Dendritic cell treated with granulocyte-macrophage colony-stimulating factor and Interleukin-4, amounts not matched to agents 40 ng/mL and 50 ng/mL, for 4 days (primary cell): ENCODE measurements around the gene SMC4.

Source experiments
- H3K27ac Mint-ChIP-seq: one replicate; pipeline ENCODE4 v1.8.0; 2022; ENCODE audit warnings: mild to moderate bottlenecking, mixed read lengths
- H3K27me3 Mint-ChIP-seq: one replicate; pipeline ENCODE4 v1.8.0; 2022; ENCODE audit warnings: mild to moderate bottlenecking, mixed read lengths
- H3K36me3 Mint-ChIP-seq: one replicate; pipeline ENCODE4 v1.8.0; 2022; ENCODE audit warnings: low read depth, mixed read lengths
- H3K4me1 Mint-ChIP-seq: one replicate; pipeline ENCODE4 v1.8.0; 2022; ENCODE audit warnings: low read depth, mixed read lengths
- H3K4me3 Mint-ChIP-seq: one replicate; pipeline ENCODE4 v1.8.0; 2022; ENCODE audit warnings: mild to moderate bottlenecking, moderate library complexity, mixed read lengths
- H3K9me3 Mint-ChIP-seq: one replicate; pipeline ENCODE4 v1.8.0; 2022; ENCODE audit warnings: mixed read lengths
- intact Hi-C: fragments of 100-400 bp; cut with micrococcal nuclease; formaldehyde crosslinking; loops from one replicate; pipeline ENCODE4 v1.15.0; 2022

The SMC4 gene

GRCh38 chr3:160460033-160460432 lies 60.6 kb downstream of the SMC4 start:
- peaks cover 21% of the 10 kb centered on the region for H3K4me1 Mint-ChIP-seq
- no peaks in the 10 kb centered on the region for H3K27me3 Mint-ChIP-seq
- no peaks in the 10 kb centered on the region for H3K9me3 Mint-ChIP-seq
- no peaks in the 10 kb centered on the region for H3K36me3 Mint-ChIP-seq
- H3K27ac Mint-ChIP-seq, result no peak overlapping the region
- intact Hi-C loops, result no loop called here
- no peak overlapping the region for H3K4me3 Mint-ChIP-seq

- intact Hi-C loops, result no loop called here
- H3K9me3 Mint-ChIP-seq, result peaks cover 3% of the 10 kb centered on the region
Observed at GRCh38 chr3:160464321-160464720, 64.9 kb downstream of the SMC4 start.

GRCh38 chr3:160464971-160465370 lies 65.5 kb downstream of the SMC4 start:
- Mint-ChIP-seq H3K27me3 (no peaks in the 10 kb centered on the region), H3K4me1 (peaks cover 3% of the 10 kb centered on the region), H3K9me3 (peaks cover 9% of the 10 kb centered on the region), H3K27ac (no peak overlapping the region), H3K4me3 (no peak overlapping the region), H3K36me3 (no peaks in the 10 kb centered on the region)
- intact Hi-C loops, result no loop called here

More at GRCh38 chr3:160464321-160464720, 64.9 kb downstream of the SMC4 start:
- no peak overlapping the region for H3K27ac Mint-ChIP-seq
- H3K36me3 Mint-ChIP-seq, result no peaks in the 10 kb centered on the region
- peaks cover 7% of the 10 kb centered on the region for H3K4me1 Mint-ChIP-seq
- H3K27me3 Mint-ChIP-seq, result no peaks in the 10 kb centered on the region
- no peak overlapping the region for H3K4me3 Mint-ChIP-seq

- H3K27me3 Mint-ChIP-seq, result no peaks in the 10 kb centered on the region
- no peak overlapping the region for H3K4me3 Mint-ChIP-seq
- H3K27ac Mint-ChIP-seq, result no peak overlapping the region
- no peaks in the 10 kb centered on the region for H3K36me3 Mint-ChIP-seq
- intact Hi-C loops, result no loop called here
- no peaks in the 10 kb centered on the region for H3K4me1 Mint-ChIP-seq
- peaks cover 21% of the 10 kb centered on the region for H3K9me3 Mint-ChIP-seq
Observed at GRCh38 chr3:160470181-160470580, 70.7 kb downstream of the SMC4 start.

- H3K4me3 Mint-ChIP-seq, result no peak overlapping the region
- no peaks in the 10 kb centered on the region for H3K36me3 Mint-ChIP-seq
- peaks cover 21% of the 10 kb centered on the region for H3K9me3 Mint-ChIP-seq
- H3K27me3 Mint-ChIP-seq, result no peaks in the 10 kb centered on the region
- no peak overlapping the region for H3K27ac Mint-ChIP-seq
- no peaks in the 10 kb centered on the region for H3K4me1 Mint-ChIP-seq
- intact Hi-C loops, result no loop called here
Observed at GRCh38 chr3:160471892-160472291, 72.4 kb downstream of the SMC4 start.

GRCh38 chr3:160472344-160472743 lies 72.9 kb downstream of the SMC4 start:
- Mint-ChIP-seq H3K4me3 (no peak overlapping the region), H3K27ac (no peak overlapping the region), H3K4me1 (peaks cover 4% of the 10 kb centered on the region), H3K36me3 (no peaks in the 10 kb centered on the region), H3K9me3 (peaks cover 21% of the 10 kb centered on the region), H3K27me3 (no peaks in the 10 kb centered on the region)
- intact Hi-C loops, result no loop called here

- Mint-ChIP-seq H3K27me3 (no peaks in the 10 kb centered on the region), H3K27ac (no peak overlapping the region), H3K36me3 (no peaks in the 10 kb centered on the region), H3K4me1 (peaks cover 10% of the 10 kb centered on the region), H3K9me3 (peaks cover 21% of the 10 kb centered on the region), H3K4me3 (no peak overlapping the region)
- intact Hi-C loops, result no loop called here
Observed at GRCh38 chr3:160473221-160473620, 73.8 kb downstream of the SMC4 start.

- Mint-ChIP-seq H3K4me1 (peaks cover 10% of the 10 kb centered on the region), H3K27ac (no peak overlapping the region), H3K27me3 (no peaks in the 10 kb centered on the region), H3K4me3 (no peak overlapping the region), H3K36me3 (no peaks in the 10 kb centered on the region), H3K9me3 (peaks cover 21% of the 10 kb centered on the region)
- intact Hi-C loops, result no loop called here
Observed at GRCh38 chr3:160473978-160474377, 74.5 kb downstream of the SMC4 start.

- Mint-ChIP-seq H3K27ac (no peak overlapping the region), H3K36me3 (no peaks in the 10 kb centered on the region), H3K27me3 (no peaks in the 10 kb centered on the region), H3K4me1 (peaks cover 10% of the 10 kb centered on the region), H3K4me3 (no peak overlapping the region), H3K9me3 (peaks cover 17% of the 10 kb centered on the region)
- intact Hi-C loops, result no loop called here
Observed at GRCh38 chr3:160474416-160474838, 75.0 kb downstream of the SMC4 start.

GRCh38 chr3:160475153-160475552 lies 75.7 kb downstream of the SMC4 start:
- intact Hi-C loops, result no loop called here
- peaks cover 10% of the 10 kb centered on the region for H3K9me3 Mint-ChIP-seq
- H3K4me3 Mint-ChIP-seq, result no peak overlapping the region
- H3K36me3 Mint-ChIP-seq, result no peaks in the 10 kb centered on the region
- H3K27ac Mint-ChIP-seq, result no peak overlapping the region
- H3K27me3 Mint-ChIP-seq, result no peaks in the 10 kb centered on the region
- peaks cover 14% of the 10 kb centered on the region for H3K4me1 Mint-ChIP-seq

GRCh38 chr3:160475884-160476283 lies 76.4 kb downstream of the SMC4 start:
- Mint-ChIP-seq H3K27me3 (no peaks in the 10 kb centered on the region), H3K9me3 (peaks cover 2% of the 10 kb centered on the region), H3K27ac (no peak overlapping the region), H3K4me3 (no peak overlapping the region), H3K36me3 (no peaks in the 10 kb centered on the region), H3K4me1 (peaks cover 15% of the 10 kb centered on the region)
- intact Hi-C loops, result no loop called here

- Mint-ChIP-seq H3K27ac (no peak overlapping the region), H3K36me3 (no peaks in the 10 kb centered on the region), H3K27me3 (no peaks in the 10 kb centered on the region), H3K9me3 (no peaks in the 10 kb centered on the region), H3K4me1 (peaks cover 15% of the 10 kb centered on the region), H3K4me3 (no peak overlapping the region)
- intact Hi-C loops, result no loop called here
Observed at GRCh38 chr3:160477750-160478149, 78.3 kb downstream of the SMC4 start.

- no peak overlapping the region for H3K4me3 Mint-ChIP-seq
- intact Hi-C loops, result no loop called here
- H3K9me3 Mint-ChIP-seq, result no peaks in the 10 kb centered on the region
- H3K4me1 Mint-ChIP-seq, result peaks cover 15% of the 10 kb centered on the region
- H3K27me3 Mint-ChIP-seq, result no peaks in the 10 kb centered on the region
- no peaks in the 10 kb centered on the region for H3K36me3 Mint-ChIP-seq
- H3K27ac Mint-ChIP-seq, result no peak overlapping the region
Observed at GRCh38 chr3:160478338-160478737, 78.9 kb downstream of the SMC4 start.

GRCh38 chr3:160479376-160479775 lies 79.9 kb downstream of the SMC4 start:
- no peaks in the 10 kb centered on the region for H3K36me3 Mint-ChIP-seq
- no peak overlapping the region for H3K27ac Mint-ChIP-seq
- intact Hi-C loops, result no loop called here

GRCh38 chr3:160480931-160481330 lies 81.5 kb downstream of the SMC4 start:
- intact Hi-C loops, result no loop called here
- H3K4me3 Mint-ChIP-seq, result no peak overlapping the region

More at GRCh38 chr3:160479376-160479775, 79.9 kb downstream of the SMC4 start:
- Mint-ChIP-seq H3K4me3 (no peak overlapping the region), H3K27me3 (no peaks in the 10 kb centered on the region), H3K9me3 (no peaks in the 10 kb centered on the region), H3K4me1 (peaks cover 15% of the 10 kb centered on the region)

More at GRCh38 chr3:160480931-160481330, 81.5 kb downstream of the SMC4 start:
- H3K27ac Mint-ChIP-seq, result no peak overlapping the region
- H3K4me1 Mint-ChIP-seq, result peaks cover 22% of the 10 kb centered on the region
- H3K9me3 Mint-ChIP-seq, result no peaks in the 10 kb centered on the region
- H3K27me3 Mint-ChIP-seq, result no peaks in the 10 kb centered on the region
- no peaks in the 10 kb centered on the region for H3K36me3 Mint-ChIP-seq
